AG09319 (cell line): ENCODE data around the gene PARD3B.
A peak's percentile ranks its signal among the peaks of the same experiment; 100 is the strongest.

Source experiments
- DNase-seq: peaks from one replicate; pipeline ENCODE4 v3.0.0-alpha.2; 2010; ENCODE audit warnings: low read depth; ENCODE audit errors: extremely low read depth
- CTCF ChIP-seq: IDR thresholded peaks from 2 replicates; pipeline ENCODE4 v1.5.1; 2011; ENCODE audit warnings: low read depth, mild to moderate bottlenecking, inconsistent platforms, low read length, moderate library complexity

The PARD3B gene

GRCh38 chr2:204505488-204505887, 39.8 kb upstream of the PARD3B start:
- DNase-seq, result no peak
- TF ChIP-seq CTCF, result no peak

DNA sequence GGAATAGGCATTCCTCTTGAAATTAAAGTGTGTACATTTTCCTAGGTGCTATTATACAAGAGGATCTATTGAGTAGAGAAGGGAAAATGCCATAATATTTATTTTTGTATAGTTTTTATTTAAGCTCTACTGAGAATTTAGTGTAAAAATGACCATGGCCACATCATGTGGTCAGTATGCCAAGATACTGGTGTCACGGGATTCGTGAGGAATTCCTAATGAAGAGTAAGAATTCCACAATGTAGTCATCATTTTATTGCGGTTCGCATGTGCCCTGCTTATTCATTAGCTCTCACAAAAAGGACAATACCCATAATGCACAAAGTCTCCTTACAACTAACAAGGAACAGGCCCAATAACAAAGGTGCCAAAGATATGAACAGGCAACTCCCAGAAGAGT, 39.3 kb upstream of the PARD3B start:
- TF ChIP-seq CTCF, result no peak
- peak; percentile 3 for DNase-seq

DNA sequence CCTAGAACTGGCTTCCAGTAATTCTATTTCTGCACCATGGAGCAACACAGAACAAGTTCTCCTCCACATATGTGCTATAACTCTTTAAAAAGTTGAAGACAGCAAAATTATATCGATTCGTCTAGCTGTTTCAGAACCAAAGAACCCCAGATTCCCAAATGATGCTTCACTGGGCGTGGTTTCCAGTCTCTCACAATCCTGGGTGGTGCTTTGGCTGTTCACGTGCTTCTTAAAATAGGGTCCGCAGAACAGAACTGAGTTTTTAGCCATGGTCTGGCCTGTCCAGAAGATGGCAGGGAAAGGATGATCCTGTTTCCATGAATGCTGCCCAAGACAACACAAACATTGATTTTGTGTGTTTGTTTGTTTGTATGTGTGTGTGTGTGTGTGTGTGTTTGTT, 37.6 kb upstream of the PARD3B start:
- no peak for DNase-seq
- no peak for TF ChIP-seq CTCF

DNA sequence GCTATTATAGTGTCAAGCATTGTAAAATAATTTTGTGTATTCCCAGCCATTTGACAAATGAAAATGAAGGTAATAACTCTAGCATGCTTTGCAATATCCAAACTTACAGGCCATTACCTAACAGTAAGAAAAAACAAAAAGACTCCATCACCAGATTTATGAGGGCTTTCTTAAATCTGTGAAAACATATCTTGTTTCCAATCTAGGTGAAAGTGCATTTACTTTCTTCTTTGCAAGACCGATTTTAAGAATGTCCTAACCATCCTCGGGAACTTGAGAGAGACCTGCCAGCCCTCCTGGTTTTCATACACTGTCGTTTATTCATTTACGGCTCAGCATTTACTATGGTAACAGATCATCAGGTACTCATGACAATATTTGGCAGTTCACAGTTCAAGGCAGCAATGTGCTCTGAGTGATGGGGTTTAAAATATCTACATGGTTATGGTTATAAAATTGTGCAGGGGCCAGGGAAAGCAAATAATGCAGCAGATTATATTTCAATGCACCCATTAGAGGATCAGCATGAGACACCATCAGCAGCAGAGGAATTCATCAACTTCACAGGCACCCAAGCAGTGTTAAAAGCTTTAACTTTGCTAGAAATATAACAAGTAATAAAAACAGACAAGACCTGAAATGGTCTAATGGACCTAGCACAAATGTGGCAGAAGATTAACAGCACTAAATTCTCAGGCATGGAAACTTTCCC, 34.4 kb upstream of the PARD3B start:
- DNase-seq, result no peak

GRCh38 chr2:204514439-204514838, 30.8 kb upstream of the PARD3B start:
- no peak for DNase-seq

More for the DNA sequence above, 34.4 kb upstream of the PARD3B start:
- TF ChIP-seq CTCF, result no peak

GRCh38 chr2:204515416-204515815, 29.9 kb upstream of the PARD3B start:
- no peak for DNase-seq
- TF ChIP-seq CTCF, result no peak

More at GRCh38 chr2:204514439-204514838, 30.8 kb upstream of the PARD3B start:
- TF ChIP-seq CTCF, result no peak

- TF ChIP-seq CTCF, result no peak
- DNase-seq, result no peak
Measured at GRCh38 chr2:204517154-204517553, 28.1 kb upstream of the PARD3B start.
